Astrocyte (in vitro differentiated cells and primary cell): ENCODE results near the gene SLC38A10.

Experiments
- CTCF ChIP-seq: IDR thresholded peaks from 2 replicates; pipeline ENCODE4 v1.5.1; 2011; ENCODE audit warnings: low read depth, mild to moderate bottlenecking, inconsistent platforms, low read length, moderate library complexity; ENCODE audit not compliant: insufficient read depth
- EZH2 ChIP-seq: IDR thresholded peaks from 2 replicates; pipeline ENCODE4 v1.6.1; 2012; ENCODE audit warnings: mild to moderate bottlenecking, low read length, inconsistent platforms; ENCODE audit not compliant: insufficient read depth

GRCh38 chr17:81324851-81325713, 30.0 kb upstream of the SLC38A10 start:
- TF ChIP-seq CTCF = no peak
- no peak for TF ChIP-seq EZH2
